Fibroblast of lung (primary cell): ENCODE results near the gene PDE11A. TPM values are rescaled to one million over a fixed set of nuclear protein-coding genes. Genes with fewer than 3 reads are reported as not detected.

Experiments
- DNase-seq, 2 donors: peaks; one replicate each; pipeline versions ENCODE4 v3.0.0 to v3.0.0-alpha.2; 2010; ENCODE audit warnings: low read depth in 2 of 2
- H2AFZ ChIP-seq: 2 replicates; pipeline ENCODE4 v1.5.1; 2012; ENCODE audit warnings: low read length, control low read depth, inconsistent platforms
- H3K27ac ChIP-seq: 2 replicates; pipeline ENCODE4 v1.5.1; 2011; ENCODE audit warnings: low read length, control low read depth; ENCODE audit not compliant: insufficient read depth
- H3K27me3 ChIP-seq: 2 replicates; pipeline ENCODE4 v1.5.1; 2011; ENCODE audit warnings: mild to moderate bottlenecking, low read length; ENCODE audit not compliant: control insufficient read depth, insufficient read depth
- H3K36me3 ChIP-seq: 2 replicates; pipeline ENCODE4 v1.5.1; 2011; ENCODE audit warnings: low read length; ENCODE audit not compliant: control insufficient read depth, insufficient read depth
- H3K4me1 ChIP-seq: 2 replicates; pipeline ENCODE4 v1.5.1; 2011; ENCODE audit warnings: low read length; ENCODE audit not compliant: control insufficient read depth, insufficient read depth; ENCODE audit errors: extremely low read depth
- H3K4me2 ChIP-seq: 2 replicates; pipeline ENCODE4 v1.5.1; 2011; ENCODE audit warnings: low read length, control low read depth; ENCODE audit not compliant: insufficient read depth; ENCODE audit errors: extremely low read depth
- H3K4me3 ChIP-seq, 4 experiments: fragments of 200-600 bp in 1 of 4; sonication (generic) in 1 of 4; replicated peaks in 1 of 4; 2 replicates each; pipeline ENCODE4 v1.5.1; 2011 to 2016; ENCODE audit warnings: low read length in 4 of 4, low read depth in 3 of 4, mild to moderate bottlenecking in 3 of 4, control low read depth in 2 of 4, inconsistent platforms in 1 of 4, mixed read lengths in 1 of 4; ENCODE audit not compliant: insufficient read depth in 1 of 4; ENCODE audit errors: control extremely low read depth in 1 of 4
- H3K79me2 ChIP-seq: 2 replicates; pipeline ENCODE4 v1.5.1; 2012; ENCODE audit warnings: mild to moderate bottlenecking, low read length, inconsistent platforms; ENCODE audit not compliant: control insufficient read depth, insufficient read depth
- H3K9ac ChIP-seq: 2 replicates; pipeline ENCODE4 v1.5.1; 2011; ENCODE audit warnings: mild to moderate bottlenecking, low read length, control low read depth; ENCODE audit not compliant: insufficient read depth
- H3K9me3 ChIP-seq: 2 replicates; pipeline ENCODE4 v1.5.1; 2012; ENCODE audit warnings: low read depth, low read length; ENCODE audit not compliant: control insufficient read depth, insufficient read depth
- H4K20me1 ChIP-seq: 2 replicates; pipeline ENCODE4 v1.5.1; 2011; ENCODE audit warnings: low read length; ENCODE audit not compliant: control insufficient read depth, insufficient read depth; ENCODE audit errors: extremely low read depth
- CTCF ChIP-seq, 2 donors: IDR thresholded peaks in 1 of 2; conservative IDR thresholded peaks in 1 of 2; 1 replicate in 1 of 2; 2 replicates in 1 of 2; pipeline ENCODE4 v1.5.1; 2011 to 2012; ENCODE audit warnings: low read length in 2 of 2, control low read depth in 1 of 2, inconsistent platforms in 1 of 2, low read depth in 1 of 2, mild to moderate bottlenecking in 1 of 2
- EZH2 ChIP-seq: IDR thresholded peaks from 2 replicates; pipeline ENCODE4 v1.5.1; 2012; ENCODE audit warnings: low read length, control low read depth, mild to moderate bottlenecking; ENCODE audit errors: missing control alignments
- polyA plus RNA-seq, 2 donors: library from polyadenylated mRNA; depleted of rRNA in 1 of 2; stranded (reverse) in 1 of 2; unstranded in 1 of 2; fragments of >200 nt; gene quantifications; 2 replicates each; pipeline ENCODE4 v1.2.1, GENCODE V29; 2011 to 2012; ENCODE audit warnings: missing spikeins in 1 of 2
- total RNA-seq: library from RNA; depleted of rRNA; stranded (reverse); fragments of >200 nt; gene quantifications from 2 replicates; pipeline ENCODE4 v1.2.1, GENCODE V29; 2014

The PDE11A gene
- total and polyA plus RNA-seq, 2 donors (not counting 1 experiment from before 2014, with no cell fraction given) = 0.03 to 0.33 TPM

GRCh38 chr2:177869912-177870311, 202.7 kb downstream of the PDE11A start:
- no peak for DNase-seq
- no peaks in the 10 kb centered on the region for H3K4me1 ChIP-seq
- H3K36me3 ChIP-seq = no peaks in the 10 kb centered on the region
- H3K9ac ChIP-seq = no peak overlapping the region
- H3K4me3 ChIP-seq = no peak overlapping the region
- H3K4me2 ChIP-seq = no peak overlapping the region
- H3K9me3 ChIP-seq = no peaks in the 10 kb centered on the region
- TF ChIP-seq CTCF (conservative IDR thresholded peaks at IDR 0.05 in 1 of 2, IDR thresholded peaks at IDR 0.05 in 1 of 2; ENCODE audit: low read depth in 1 of 2, low read length in 2 of 2) (no peak), EZH2 (no peak)
- no peaks in the 10 kb centered on the region for H4K20me1 ChIP-seq
- H3K79me2 ChIP-seq = no peaks in the 10 kb centered on the region
- no peak overlapping the region for H2AFZ ChIP-seq
- no peaks in the 10 kb centered on the region for H3K27me3 ChIP-seq
- H3K27ac ChIP-seq = no peak overlapping the region

GRCh38 chr2:177869209-177869608, 203.4 kb downstream of the PDE11A start:
- Histone ChIP-seq H4K20me1 (no peaks in the 10 kb centered on the region), H3K27ac (no peak overlapping the region), H3K79me2 (no peaks in the 10 kb centered on the region), H3K4me1 (no peaks in the 10 kb centered on the region), H3K9me3 (no peaks in the 10 kb centered on the region), H3K4me2 (no peak overlapping the region), H3K9ac (no peak overlapping the region), H2AFZ (no peak overlapping the region), H3K4me3 (no peak overlapping the region), H3K27me3 (no peaks in the 10 kb centered on the region), H3K36me3 (no peaks in the 10 kb centered on the region)
- no peak for DNase-seq
- no peak for TF ChIP-seq CTCF (conservative IDR thresholded peaks at IDR 0.05 in 1 of 2, IDR thresholded peaks at IDR 0.05 in 1 of 2; ENCODE audit: low read depth in 1 of 2, low read length in 2 of 2)
- TF ChIP-seq EZH2 = no peak

GRCh38 chr2:177868806-177869205, 203.8 kb downstream of the PDE11A start:
- H4K20me1 ChIP-seq = no peaks in the 10 kb centered on the region
- no peak overlapping the region for H3K9ac ChIP-seq
- no peak overlapping the region for H3K4me2 ChIP-seq
- no peak for DNase-seq
- TF ChIP-seq CTCF (conservative IDR thresholded peaks at IDR 0.05 in 1 of 2, IDR thresholded peaks at IDR 0.05 in 1 of 2; ENCODE audit: low read depth in 1 of 2, low read length in 2 of 2) (no peak), EZH2 (no peak)
- no peaks in the 10 kb centered on the region for H3K9me3 ChIP-seq
- H3K27me3 ChIP-seq = no peaks in the 10 kb centered on the region
- H3K4me3 ChIP-seq = no peak overlapping the region
- no peaks in the 10 kb centered on the region for H3K36me3 ChIP-seq
- H3K27ac ChIP-seq = no peak overlapping the region
- H3K4me1 ChIP-seq = no peaks in the 10 kb centered on the region
- H3K79me2 ChIP-seq = no peaks in the 10 kb centered on the region
- no peak overlapping the region for H2AFZ ChIP-seq
